ENCODE results near the gene DENND1B.

The DENND1B gene

GRCh38 chr1:197680311-197680710, 95.0 kb downstream of the DENND1B start:
- DNase-seq, result no peak

- DNase-seq, result no peak
These were observed 97.5 kb downstream of the DENND1B start for GRCh38 chr1:197677752-197678295.

DNA sequence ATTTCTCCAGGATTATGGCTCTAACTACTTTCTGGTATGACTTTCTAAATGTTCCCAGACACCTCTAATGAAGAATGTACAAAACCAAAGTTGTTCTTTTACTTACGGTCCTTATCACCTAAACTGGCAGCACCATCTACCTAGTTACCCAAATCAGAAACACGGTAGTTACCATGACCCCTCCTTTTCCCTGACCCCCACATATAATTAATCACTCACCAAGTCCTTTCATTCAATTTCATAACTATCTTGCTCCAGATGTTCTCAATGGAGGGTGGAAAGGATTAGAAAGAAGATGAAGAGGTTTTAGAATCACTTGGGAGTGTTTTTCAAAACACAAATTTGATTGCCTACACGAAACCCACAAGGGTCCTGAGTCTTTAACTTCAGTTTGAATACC, 98.0 kb downstream of the DENND1B start:
- DNase-seq, result no peak

GRCh38 chr1:197675583-197676208, 99.6 kb downstream of the DENND1B start:
- DNase-seq, result peak; percentile 38

DNA sequence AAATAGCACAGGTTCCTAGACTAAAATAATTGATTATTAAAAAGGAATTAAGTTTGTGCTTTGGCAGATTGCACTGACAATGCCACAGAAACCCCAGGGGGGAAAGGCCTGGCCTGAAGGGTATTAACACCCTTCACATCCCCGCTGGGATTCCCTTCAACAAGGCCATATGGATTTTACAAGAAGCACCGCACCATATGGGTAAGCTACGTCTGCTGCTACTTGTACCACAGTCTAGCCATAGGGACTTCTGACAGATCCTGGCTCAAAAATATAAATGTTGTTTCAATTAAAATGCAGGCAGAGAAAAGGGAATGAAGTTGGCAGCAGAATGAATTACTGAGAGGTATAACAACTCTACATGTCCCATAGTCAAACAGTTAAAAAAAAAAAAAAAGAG, 101.0 kb downstream of the DENND1B start:
- DNase-seq, result no peak

DNA sequence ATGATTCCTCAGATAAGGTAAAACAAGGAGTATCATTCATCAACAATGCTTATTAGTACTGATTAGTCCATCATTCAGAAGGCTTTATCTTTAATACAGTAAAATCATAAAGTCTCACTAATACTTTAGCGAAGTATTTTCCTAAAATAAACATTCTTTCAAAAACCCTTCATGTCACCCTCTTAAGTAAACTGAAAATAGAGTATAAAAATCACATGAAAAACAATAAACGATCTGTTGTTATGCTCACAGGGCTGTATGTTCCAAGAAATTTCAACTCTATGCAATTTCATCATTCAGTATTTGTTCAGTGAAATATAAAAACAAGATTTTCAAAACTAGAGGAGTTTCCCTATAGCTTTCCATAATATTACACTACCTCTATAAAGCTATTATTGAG, 102.0 kb downstream of the DENND1B start:
- no peak for DNase-seq

DNA sequence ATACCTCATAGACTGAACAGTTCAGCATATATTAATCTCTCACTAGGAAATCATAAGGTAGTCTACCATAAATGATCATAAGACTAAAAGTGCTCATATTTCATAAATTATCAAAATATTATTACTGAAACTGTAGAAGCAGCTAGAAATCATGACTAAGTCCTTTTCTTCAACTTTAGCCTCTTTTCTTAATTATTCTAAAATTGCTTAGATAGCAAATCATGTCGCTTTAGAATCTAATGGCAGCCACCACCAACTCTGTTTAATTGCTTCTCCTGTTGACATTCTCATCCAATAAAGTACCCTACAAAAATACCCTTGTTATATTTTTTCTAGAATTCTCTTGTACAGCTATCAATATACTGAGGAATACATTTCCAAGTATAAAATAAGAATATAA, 102.9 kb downstream of the DENND1B start:
- DNase-seq, result no peak

DNA sequence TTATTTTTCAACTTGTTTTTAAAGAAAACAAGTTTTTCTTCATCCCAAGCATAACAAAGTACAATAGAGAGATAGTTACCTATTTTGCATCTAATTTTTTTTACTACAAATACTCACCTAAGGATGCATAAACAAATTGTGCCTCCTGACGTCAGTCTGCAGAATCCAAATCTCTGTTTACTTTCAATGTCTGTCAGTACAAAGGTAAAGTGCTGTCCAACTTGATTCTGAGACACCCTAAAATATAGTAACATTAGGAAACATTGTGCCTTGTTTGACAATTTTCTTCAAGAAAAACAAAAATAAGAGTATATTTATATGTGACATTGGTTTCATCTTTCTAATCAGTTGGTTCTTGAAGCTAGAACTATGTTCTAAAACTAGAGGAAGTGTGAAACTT, 103.4 kb downstream of the DENND1B start:
- DNase-seq, result no peak

DNA sequence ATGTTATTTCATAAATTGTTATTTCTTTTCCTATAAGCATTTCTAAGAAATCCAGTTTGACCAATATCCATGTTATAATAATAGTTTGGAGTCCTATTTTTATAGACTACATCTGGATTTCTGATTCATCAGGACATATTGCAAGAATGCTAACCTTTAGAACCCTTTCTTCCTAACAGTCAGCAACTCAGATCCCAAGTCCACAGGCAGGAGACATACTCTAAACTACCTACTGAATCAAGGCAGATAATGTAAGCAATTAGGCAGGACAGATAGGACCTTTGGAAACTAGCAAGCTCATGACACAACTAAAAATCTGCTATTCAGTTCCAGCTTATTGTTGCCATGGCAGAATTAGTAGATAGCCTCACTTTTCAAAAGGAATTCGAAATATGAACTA, 104.1 kb downstream of the DENND1B start:
- DNase-seq, result no peak

DNA sequence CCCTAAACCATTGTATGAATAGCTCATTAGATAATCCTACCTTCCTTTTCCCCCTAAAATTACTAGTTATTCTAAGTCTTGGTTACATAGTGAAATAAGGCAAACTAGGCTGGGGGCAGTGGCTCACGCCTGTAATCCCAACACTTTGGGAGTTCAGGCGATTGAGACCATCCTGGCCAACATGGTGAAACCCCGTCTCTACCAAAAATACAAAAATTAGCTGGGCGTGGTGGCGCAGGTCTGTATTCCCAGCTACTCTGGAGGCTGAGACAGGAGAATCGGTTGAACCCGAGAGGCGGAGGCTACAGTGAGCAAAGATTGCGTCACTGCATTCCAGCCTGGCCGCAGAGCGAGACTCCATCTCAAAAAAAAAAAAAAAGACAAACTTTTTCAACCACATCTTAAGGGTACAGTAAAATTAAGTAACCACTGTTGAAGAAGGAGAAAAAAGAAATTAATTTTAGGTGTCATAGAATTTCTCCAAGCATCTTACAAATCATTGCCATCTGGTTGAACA, 108.5 kb downstream of the DENND1B start:
- DNase-seq, result no peak

GRCh38 chr1:197664391-197664790, 110.9 kb downstream of the DENND1B start:
- DNase-seq, result no peak

GRCh38 chr1:197663162-197663953, 111.9 kb downstream of the DENND1B start:
- no peak for DNase-seq

DNA sequence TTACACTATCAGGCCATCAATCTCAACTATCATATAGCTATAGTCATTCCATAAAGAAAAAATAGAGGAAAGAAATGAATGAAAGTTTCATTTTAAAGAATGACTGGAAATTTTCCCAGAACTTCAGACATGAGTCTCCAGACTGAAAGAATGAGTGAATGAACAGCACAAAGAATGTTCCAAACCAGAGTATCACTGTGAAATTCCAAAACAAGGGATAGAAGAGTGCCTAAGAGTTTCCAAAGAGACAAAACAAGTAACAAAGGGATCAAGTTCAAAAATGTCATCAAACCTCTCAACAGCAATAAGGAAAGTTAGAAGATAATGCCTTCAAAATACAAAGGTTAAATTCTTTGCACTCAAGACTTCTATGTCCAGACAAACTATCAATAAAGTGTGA, 114.9 kb downstream of the DENND1B start:
- no peak for DNase-seq

- DNase-seq, result no peak
These were observed 116.1 kb downstream of the DENND1B start for GRCh38 chr1:197659171-197659570.

DNA sequence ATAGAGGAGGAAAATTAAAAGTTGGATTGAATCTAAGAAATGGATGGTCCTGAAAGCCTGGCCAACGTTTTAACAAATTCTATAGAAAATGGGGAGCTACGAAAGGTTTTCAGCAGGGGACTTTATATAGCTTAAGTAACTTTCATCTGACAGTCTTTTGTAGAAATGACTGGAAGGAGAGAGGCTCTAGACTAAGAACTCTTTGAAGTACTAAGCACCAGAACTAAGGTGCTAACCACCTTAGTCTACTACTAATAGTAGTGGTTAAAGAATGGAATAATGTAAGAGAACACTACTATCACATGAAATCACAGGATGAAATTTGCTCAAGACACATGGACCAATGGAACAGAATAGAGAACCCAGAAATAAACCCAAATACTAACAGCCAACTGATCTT, 126.1 kb downstream of the DENND1B start:
- no peak for DNase-seq

GRCh38 chr1:197638316-197638715, 137.0 kb downstream of the DENND1B start:
- DNase-seq, result no peak

DNA sequence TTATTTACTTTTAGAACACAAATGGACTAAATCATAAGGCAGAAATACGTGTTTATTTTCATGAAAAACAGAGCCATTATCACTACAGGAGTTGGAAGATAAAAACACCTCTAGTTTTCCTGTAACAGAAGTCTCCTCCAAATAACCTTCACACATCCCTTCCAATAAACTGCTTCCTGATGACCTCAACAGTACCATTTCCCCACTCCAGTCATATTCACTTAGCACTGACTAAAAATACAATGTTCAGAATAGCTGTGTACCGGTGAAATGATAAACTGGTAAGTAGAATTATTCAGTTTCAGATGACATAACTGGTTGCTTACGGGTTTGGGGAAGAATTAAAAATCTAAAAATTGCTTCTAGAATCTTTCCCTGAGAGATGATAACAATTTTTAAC, 137.9 kb downstream of the DENND1B start:
- DNase-seq, result no peak

DNA sequence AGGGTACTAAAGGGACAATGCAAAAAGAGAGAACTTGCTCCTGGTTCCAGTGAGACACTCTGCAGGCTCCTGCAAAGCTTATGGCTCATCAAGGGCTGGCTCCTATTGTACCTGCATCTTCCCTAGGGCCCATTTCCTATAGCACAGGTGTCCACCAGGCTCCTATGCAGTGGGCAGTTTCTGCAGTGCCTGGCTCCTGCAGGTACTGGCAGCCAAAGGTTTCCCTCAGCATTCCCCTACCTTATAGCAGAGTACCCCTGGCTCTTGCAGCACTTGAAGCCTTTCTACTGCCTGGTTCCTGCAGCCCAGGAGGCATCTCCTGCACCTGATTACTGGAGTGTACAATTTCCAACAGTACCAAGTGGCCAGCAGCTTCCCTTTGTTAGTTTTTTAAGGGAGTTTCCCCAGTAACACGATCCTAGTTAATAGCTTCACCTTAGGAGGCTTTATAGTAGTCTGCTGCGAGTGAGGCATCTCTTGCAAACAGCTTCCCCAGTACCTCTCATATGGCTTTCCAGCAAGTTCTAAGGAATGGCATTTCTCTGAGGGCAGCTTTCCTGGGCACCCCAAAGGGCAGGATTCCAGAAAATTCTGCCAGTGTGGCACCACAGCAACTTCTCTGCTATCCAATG, 141.7 kb downstream of the DENND1B start:
- DNase-seq, result no peak

DNA sequence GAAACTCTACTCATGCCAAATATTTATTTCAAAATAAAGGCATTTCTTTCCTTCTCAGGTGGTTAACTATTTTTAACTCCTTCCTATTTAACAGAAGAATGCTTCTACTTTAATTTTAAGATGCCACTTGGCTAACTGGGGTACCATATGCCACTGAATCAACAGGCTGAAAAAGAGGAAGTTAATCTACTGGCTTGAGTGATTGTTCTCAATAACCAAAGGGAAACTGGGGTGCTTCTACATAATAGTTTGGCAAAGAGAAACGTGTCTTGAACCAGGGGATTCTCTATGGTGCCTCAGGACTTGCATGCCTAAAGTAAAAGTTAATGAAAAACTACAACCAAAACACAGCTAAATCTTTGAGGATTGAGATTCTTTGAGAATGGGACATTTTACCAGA, 142.6 kb downstream of the DENND1B start:
- DNase-seq, result no peak

DNA sequence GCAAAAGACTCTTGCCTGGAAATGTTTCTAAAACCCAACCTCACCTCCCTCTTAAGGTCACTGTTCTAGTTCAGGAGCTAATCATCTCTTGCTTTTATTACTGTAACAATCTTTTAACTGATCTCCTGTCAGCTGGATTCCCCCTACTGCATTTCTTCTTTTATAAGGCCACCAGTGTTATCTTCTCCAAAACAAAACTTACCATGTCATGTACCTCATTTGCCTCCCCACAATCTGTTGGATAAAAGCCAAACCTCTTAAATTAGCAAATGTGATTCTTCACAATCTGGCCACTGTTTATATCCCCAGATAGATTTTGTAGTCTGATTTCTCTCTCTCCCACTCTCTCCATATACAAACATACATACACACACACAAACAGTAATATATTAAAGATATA, 143.3 kb downstream of the DENND1B start:
- DNase-seq, result no peak

DNA sequence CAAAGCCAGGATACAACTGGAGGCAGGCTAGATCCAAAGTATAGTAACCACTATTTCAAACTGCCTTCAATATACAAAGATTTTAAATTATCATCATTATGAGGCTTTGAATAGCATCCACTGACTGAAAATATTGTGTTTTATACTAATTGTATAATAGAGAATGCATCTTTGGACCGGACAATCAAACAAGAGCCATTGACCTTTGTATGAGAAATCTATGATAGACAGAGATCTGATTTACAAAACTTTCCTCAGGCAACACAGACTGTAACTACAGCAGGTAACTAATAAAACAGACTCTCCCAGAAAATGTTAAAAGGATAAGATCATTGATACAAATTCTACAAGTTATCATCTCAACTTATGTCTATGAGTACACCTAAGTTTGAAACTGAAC, 152.9 kb downstream of the DENND1B start:
- DNase-seq, result no peak

DNA sequence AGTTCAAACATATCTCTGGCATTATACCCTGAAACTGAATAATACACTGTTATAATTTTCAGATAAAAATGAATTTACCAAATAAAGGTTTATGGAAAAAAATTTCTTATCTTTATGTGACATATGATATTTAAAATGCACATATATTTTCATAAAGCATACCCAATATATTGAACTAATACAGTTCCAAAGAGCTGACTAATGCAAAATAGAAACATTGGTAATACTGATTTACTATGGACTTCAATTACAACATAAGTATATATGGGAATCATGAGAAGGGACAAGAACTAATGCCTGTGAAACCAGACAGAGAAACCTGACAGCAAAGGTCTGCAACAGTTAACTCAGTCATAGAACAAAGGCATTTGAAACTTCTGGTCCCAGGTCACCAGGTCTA, 153.5 kb downstream of the DENND1B start:
- DNase-seq, result no peak

- DNase-seq, result no peak
These were observed 154.5 kb downstream of the DENND1B start for GRCh38 chr1:197620714-197621163.

Data from right forelimb (tissue), 1 donor.